Measurements from ENCODE around the gene HYAL1. TPM values are rescaled to one million over a fixed set of nuclear protein-coding genes. Genes with fewer than 3 reads are reported as not detected.

The HYAL1 gene
- total RNA-seq, 2 donors from 2014 or later = 5.8 to 6.1 TPM

GRCh38 chr3:50266017-50266416 lies 37.4 kb downstream of the HYAL1 start:
- DNase-seq (ENCODE audit: low spot score) (no peak), ATAC-seq (ENCODE audit: insufficient number of reproducible peaks, low FRiP score, low read depth) (no peak)
- Histone ChIP-seq H3K4me1 (ENCODE audit: control insufficient read depth in 1 of 2, low read depth in 2 of 2) (peaks cover 33 to 94% of the 10 kb centered on the region in 2 donors), H3K36me3 (no peaks in the 10 kb centered on the region), H3K9me3 (no peaks in the 10 kb centered on the region), H3K4me3 (peak overlapping the region; percentile 71), H3K27ac (peak overlapping the region; percentile 98), H3K27me3 (replicated peaks; ENCODE audit: insufficient read depth) (no peaks in the 10 kb centered on the region)
- TF ChIP-seq, protein P1, sequence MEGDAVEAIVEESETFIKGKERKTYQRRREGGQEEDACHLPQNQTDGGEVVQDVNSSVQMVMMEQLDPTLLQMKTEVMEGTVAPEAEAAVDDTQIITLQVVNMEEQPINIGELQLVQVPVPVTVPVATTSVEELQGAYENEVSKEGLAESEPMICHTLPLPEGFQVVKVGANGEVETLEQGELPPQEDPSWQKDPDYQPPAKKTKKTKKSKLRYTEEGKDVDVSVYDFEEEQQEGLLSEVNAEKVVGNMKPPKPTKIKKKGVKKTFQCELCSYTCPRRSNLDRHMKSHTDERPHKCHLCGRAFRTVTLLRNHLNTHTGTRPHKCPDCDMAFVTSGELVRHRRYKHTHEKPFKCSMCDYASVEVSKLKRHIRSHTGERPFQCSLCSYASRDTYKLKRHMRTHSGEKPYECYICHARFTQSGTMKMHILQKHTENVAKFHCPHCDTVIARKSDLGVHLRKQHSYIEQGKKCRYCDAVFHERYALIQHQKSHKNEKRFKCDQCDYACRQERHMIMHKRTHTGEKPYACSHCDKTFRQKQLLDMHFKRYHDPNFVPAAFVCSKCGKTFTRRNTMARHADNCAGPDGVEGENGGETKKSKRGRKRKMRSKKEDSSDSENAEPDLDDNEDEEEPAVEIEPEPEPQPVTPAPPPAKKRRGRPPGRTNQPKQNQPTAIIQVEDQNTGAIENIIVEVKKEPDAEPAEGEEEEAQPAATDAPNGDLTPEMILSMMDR (IDR thresholded peaks at IDR 0.05) = no peak

GRCh38 chr3:50265571-50265970 lies 37.8 kb downstream of the HYAL1 start:
- Histone ChIP-seq H3K36me3 (no peaks in the 10 kb centered on the region), H3K4me1 (ENCODE audit: control insufficient read depth in 1 of 2, low read depth in 2 of 2) (peaks cover 33 to 96% of the 10 kb centered on the region in 2 donors), H3K27me3 (replicated peaks; ENCODE audit: insufficient read depth) (no peaks in the 10 kb centered on the region), H3K4me3 (peak overlapping the region; percentile 27), H3K9me3 (no peaks in the 10 kb centered on the region), H3K27ac (peak overlapping the region; percentile 98)
- TF ChIP-seq, protein P1 (IDR thresholded peaks at IDR 0.05) = no peak
- no peak for ATAC-seq (ENCODE audit: insufficient number of reproducible peaks, low FRiP score, low read depth)
- DNase-seq (ENCODE audit: low spot score) = no peak

GRCh38 chr3:50264964-50265485 lies 38.3 kb downstream of the HYAL1 start:
- Histone ChIP-seq H3K36me3 (no peaks in the 10 kb centered on the region), H3K4me1 (ENCODE audit: control insufficient read depth in 1 of 2, low read depth in 2 of 2) (peaks cover 33 to 93% of the 10 kb centered on the region in 2 donors), H3K27me3 (replicated peaks; ENCODE audit: insufficient read depth) (no peaks in the 10 kb centered on the region), H3K4me3 (peak overlapping the region; percentile 27), H3K9me3 (no peaks in the 10 kb centered on the region), H3K27ac (peak overlapping the region; percentile 98)
- ATAC-seq (ENCODE audit: insufficient number of reproducible peaks, low FRiP score, low read depth) (no peak), DNase-seq (ENCODE audit: low spot score) (no peak)
- TF ChIP-seq, protein P1 (IDR thresholded peaks at IDR 0.05) = no peak

DNA sequence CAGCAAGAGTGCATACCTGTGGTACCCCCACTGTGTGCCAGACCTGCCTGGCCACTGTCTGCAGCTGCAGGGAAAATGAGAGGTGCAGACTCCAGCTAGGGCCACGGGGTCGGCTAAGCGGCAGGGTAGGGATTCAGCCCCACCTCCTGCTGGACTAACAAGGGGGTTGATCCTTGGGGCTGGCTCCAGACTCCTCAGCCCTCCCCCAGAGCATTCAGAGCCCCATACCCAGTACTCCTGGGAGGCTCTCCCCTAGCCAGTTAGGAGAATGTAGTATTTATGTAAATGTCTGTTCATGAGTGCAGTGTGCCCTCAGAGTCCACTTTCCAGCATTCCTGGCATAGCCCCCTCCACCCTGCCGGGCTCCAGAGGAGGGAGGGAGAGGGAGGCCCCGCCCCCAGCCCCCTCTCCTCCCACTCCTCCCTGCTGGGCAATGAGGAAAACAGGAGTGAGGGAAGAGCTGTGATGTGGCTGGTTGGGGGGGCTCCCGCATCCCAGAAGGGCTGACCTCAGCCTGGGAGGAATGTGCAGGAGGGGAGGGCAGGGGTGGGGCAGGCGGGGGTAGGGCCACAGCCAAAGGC lies 38.9 kb downstream of the HYAL1 start:
- DNase-seq (ENCODE audit: low spot score) = peak; percentile 55
- H3K27ac ChIP-seq = peak overlapping the region; percentile 98
- TF ChIP-seq, protein P1 (IDR thresholded peaks at IDR 0.05) = no peak
- H3K9me3 ChIP-seq = no peaks in the 10 kb centered on the region
- peaks cover 36 to 92% of the 10 kb centered on the region in 2 donors for H3K4me1 ChIP-seq (ENCODE audit: control insufficient read depth in 1 of 2, low read depth in 2 of 2)
- ATAC-seq (ENCODE audit: insufficient number of reproducible peaks, low FRiP score, low read depth) = peak; percentile 52
- H3K4me3 ChIP-seq = peak overlapping the region; percentile 21
- H3K27me3 ChIP-seq (replicated peaks; ENCODE audit: insufficient read depth) = no peaks in the 10 kb centered on the region
- H3K36me3 ChIP-seq = no peaks in the 10 kb centered on the region

DNA sequence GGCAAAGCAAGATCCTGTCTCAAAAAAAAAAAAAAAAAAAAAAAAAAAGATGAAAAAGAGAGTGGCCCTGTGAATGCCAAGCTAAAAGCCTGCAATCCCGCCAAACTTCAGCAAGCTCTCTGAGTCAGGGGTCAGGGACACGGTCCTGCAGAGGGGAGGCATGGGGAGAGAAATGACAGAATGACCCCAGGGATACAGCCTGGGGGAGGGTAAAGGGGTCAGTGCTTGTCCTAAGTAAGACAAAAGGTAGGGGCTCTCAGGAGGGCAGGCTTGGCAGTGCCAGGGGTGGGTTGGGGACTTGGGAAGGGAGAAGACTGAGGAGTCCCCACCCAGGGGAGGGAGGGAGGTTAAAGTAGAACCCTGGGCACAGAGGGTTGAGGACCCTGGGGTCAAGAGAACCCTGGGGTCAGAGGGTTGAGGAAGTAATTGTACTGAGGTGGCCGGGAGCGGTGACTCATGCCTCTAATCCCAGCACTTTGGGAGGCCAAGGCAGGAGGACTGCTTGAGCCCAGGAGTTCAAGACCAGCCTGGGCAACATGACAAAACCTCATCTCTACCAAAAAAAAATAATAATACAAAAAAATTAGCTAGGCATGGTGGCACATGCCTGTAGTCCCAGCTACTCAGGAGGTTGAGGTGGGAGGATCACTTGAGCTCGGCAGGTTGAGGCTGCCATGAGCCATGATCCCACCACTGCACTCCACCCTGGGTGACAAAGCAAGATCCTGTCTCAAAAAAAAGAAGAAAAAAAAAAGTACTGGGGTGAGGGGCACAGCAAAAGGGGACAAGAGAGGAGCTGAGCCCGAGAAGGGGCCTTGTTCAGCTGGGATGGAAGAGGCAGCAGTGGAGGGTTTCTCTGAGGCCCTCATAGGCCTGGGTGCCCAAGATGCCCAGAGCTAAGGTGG lies 39.6 kb downstream of the HYAL1 start:
- H3K4me3 ChIP-seq = peak overlapping the region; percentile 21
- H3K9me3 ChIP-seq = no peaks in the 10 kb centered on the region
- peaks cover 35 to 89% of the 10 kb centered on the region in 2 donors for H3K4me1 ChIP-seq (ENCODE audit: control insufficient read depth in 1 of 2, low read depth in 2 of 2)
- DNase-seq (ENCODE audit: low spot score) (no peak), ATAC-seq (ENCODE audit: insufficient number of reproducible peaks, low FRiP score, low read depth) (no peak)
- TF ChIP-seq, protein P1 (IDR thresholded peaks at IDR 0.05) = no peak
- peaks cover 3% of the 10 kb centered on the region for H3K36me3 ChIP-seq
- peak overlapping the region; percentile 98 for H3K27ac ChIP-seq
- H3K27me3 ChIP-seq (replicated peaks; ENCODE audit: insufficient read depth) = no peaks in the 10 kb centered on the region

Data from thoracic aorta (tissue), 2 donors.